ENCODE results near the gene CIC.

Gene CIC

GRCh38 chr19:42278452-42279154 is 9.6 kb downstream of the CIC start:
- DNase-seq: no peak

GRCh38 chr19:42279155-42279901 is 10.3 kb downstream of the CIC start:
- DNase-seq: no peak

- peak; percentile 92 for DNase-seq
Observed at GRCh38 chr19:42279902-42280814, 11.1 kb downstream of the CIC start.

- no peak for DNase-seq
Observed at GRCh38 chr19:42280815-42281145, 11.7 kb downstream of the CIC start.

GRCh38 chr19:42281146-42281826 is 12.2 kb downstream of the CIC start:
- DNase-seq: peak; percentile 41

- DNase-seq: no peak
Observed at GRCh38 chr19:42281827-42282762, 13.0 kb downstream of the CIC start.

GRCh38 chr19:42282819-42283187 is 13.8 kb downstream of the CIC start:
- DNase-seq: no peak

GRCh38 chr19:42283188-42284065 is 14.4 kb downstream of the CIC start:
- peak; percentile 97 for DNase-seq

- DNase-seq: peak; percentile 93
Observed at GRCh38 chr19:42284066-42284501, 15.0 kb downstream of the CIC start.

GRCh38 chr19:42284591-42285341 is 15.7 kb downstream of the CIC start:
- DNase-seq: peak; percentile 33

GRCh38 chr19:42285541-42285941 is 16.5 kb downstream of the CIC start:
- no peak for DNase-seq

GRCh38 chr19:42285988-42286348 is 16.9 kb downstream of the CIC start:
- DNase-seq: no peak

GRCh38 chr19:42286349-42287016 is 17.4 kb downstream of the CIC start:
- DNase-seq: no peak

- DNase-seq: no peak
Observed at GRCh38 chr19:42287017-42287826, 18.2 kb downstream of the CIC start.

- no peak for DNase-seq
Observed at GRCh38 chr19:42287827-42288107, 18.7 kb downstream of the CIC start.

GRCh38 chr19:42288387-42288786 is 19.3 kb downstream of the CIC start:
- DNase-seq: no peak

GRCh38 chr19:42288881-42289555 is 20.0 kb downstream of the CIC start:
- DNase-seq: no peak

GRCh38 chr19:42289556-42290041 is 20.5 kb downstream of the CIC start:
- DNase-seq: no peak
